Stimulated activated CD4-positive, alpha-beta T cell treated with anti-CD3 and anti-CD28 coated beads, Interleukin-1b, Interleukin-23, amount 100 ng/mL, for 1 hour (primary cell): ENCODE results near the gene C11orf68.

ENCODE experiments used
- DNase-seq, 2 donors: peaks; one replicate each; pipeline ENCODE4 v3.0.0-alpha.2; 2020; ENCODE audit warnings: low read depth in 2 of 2

The C11orf68 gene

DNA sequence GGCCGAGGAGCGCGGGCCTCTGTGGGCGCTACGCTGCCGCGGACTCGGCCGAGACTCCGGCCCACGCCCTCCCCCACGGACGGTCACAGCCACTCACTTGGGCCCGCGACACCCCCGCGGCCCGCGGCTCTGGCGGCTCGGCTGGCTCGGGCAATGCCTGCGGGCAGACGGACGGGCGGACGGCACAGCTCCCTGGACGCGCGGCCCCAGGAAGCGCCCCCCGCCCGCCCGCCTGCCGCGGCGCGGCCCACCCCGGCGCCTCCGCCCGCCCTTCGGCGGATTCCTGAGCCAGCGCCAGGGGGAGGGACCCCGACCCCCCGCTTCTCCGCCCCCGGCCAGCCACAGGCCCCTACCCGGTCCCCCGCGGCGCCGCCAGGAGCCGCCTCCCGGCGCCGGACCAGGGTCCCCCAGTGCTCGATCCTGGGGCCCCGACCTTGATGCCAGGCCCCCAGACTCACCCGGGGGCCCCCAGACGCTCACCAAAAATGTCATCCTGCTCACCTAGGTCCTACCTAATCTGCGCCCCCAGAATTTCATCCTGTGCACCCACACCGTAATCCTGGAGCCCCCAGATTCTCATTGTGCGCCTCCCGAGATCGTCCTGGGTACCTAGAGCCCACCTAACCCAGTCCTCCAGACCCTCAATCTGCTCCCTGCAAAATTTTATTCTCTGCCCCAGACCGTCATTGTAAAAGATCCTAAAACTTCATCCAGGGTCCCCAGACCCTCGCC, 46.1 kb downstream of the C11orf68 start, which contains the start of gene EFEMP2:
Gene EFEMP2, minus strand, starts transcription at position 215 of the 732 bp plus-strand sequence. CDS start 446 bp downstream, outside the sequence.
- no peak for DNase-seq

DNA sequence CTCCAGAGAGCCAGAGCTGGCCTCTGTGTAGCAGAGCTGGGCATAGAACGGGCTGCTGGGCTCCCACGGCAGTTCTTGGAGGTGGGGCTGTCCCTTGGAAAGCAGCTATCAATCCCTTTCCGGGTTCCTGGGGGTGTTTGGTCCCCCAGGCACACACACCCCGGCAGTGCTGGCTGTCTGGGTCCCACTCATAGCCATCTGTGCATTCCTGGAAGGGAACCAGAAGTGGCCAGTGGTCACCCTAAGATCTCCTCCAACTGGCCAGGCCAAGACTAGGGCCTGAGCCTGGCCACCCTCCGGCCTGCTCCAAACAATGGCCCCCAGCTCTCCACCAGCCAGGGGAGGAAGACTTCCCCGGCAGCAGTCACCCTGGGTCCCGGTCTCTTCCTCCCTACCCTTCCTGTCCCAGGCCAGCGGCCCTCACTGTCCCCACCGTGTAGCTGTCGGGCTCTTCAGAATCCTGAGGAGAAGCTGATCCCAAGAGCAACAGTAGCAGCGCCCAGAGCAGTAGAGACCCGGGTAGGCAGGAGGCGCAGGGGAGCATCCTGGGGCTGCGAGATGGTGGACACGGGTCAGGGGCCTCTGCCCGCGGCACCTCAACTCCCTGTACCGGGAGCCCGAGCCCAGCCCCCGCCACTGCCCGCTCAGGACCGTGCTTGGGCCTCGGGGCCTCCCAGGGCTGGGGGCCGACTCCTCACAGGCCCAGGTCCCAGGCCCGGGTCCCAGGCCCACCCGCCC, 46.9 kb downstream of the C11orf68 start:
- no peak for DNase-seq

DNA sequence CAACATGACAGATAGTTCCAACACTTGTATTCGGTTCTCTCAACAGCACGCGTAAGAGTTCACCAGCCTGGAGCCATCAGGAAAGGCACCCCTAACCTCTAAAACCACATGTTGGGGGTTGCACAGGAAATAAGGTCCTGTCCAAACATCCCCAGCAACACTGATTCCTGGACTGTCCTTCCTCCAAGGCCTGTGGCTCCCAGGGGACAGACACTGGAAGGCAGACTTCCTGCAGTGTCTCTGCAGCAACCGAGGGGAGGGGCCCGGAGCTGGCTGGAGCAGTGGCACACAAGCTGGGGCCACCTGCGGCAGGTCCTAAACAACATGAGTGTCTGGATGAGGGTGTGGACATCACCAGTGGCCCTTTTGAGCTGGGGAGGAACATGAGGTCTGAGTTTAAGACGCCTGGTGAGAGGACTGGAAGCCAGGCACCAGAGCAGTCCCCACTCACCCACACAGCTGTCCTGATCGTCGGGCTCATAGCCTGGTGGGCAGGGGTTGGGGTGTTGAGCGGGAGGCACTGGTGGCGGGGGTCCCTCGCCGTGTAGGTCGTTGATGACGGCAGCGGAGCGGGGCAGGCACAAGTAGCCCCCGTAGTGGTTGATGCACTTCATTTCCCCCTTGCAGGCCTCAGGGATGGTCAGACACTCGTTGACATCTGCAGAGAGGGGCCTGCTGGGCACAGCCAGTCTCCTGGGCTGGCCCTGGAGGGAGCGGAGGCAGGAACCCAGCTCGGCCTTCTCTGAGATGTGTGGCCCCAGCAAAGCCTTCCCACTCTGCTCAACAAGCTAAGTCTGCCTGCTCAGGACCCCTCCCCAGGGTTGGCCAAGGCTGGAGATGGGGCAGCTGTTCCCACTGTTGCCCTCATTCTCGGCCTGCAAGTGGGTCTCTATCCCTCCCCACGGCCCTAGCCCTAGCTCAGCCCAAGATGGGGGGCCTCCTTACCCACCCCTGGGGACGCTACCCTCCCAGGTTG, 47.9 kb downstream of the C11orf68 start:
- no peak for DNase-seq

DNA sequence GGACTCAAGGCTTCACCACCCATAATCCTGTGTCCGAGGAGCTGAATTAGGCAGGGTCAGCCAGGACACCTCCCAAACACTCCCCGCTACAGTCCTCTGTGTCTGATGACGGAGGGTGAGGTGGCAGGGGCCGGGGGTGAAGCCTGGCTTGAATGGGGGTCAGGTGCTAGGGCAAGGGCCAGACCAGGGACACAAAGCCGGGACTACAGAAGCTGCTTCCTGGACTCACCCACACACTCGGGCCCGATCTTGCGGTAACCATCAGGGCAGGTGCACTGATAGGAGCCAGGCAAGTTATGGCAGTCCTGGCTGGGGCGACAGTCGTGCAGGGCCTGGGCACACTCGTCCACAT, 48.6 kb downstream of the C11orf68 start:
- DNase-seq, result no peak

DNA sequence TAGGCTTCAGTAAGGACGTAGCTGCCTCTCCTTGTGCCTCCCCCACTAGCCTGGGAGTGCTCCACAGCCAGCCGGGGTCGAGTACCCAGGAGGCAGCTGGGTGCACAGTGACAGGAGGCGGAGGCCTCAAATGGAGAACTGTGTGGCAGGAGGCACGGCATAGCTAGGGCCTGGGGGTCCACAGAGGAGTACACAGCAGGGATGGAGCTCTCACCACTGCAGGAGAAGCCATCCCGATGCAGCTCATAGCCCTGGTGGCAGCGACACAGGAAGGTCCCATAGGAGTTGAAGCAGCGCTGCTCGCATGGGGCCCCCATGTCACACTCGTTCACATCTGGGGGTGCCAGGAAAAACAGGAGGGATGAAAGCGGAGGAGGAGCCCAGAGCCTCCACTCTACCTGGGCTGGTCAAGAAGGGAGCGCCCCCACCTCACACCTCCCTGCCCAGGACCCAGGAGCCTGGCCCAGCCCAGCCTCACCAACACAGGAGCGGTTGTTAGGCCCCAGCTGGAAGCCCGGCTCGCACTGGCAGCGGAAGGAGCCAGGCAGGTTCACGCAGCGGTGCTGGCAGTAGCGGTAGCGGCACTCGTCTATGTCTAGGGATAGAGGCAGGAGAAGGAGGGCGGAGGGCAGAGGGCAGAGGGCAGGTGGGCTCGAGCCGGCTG, 49.1 kb downstream of the C11orf68 start:
- no peak for DNase-seq

DNA sequence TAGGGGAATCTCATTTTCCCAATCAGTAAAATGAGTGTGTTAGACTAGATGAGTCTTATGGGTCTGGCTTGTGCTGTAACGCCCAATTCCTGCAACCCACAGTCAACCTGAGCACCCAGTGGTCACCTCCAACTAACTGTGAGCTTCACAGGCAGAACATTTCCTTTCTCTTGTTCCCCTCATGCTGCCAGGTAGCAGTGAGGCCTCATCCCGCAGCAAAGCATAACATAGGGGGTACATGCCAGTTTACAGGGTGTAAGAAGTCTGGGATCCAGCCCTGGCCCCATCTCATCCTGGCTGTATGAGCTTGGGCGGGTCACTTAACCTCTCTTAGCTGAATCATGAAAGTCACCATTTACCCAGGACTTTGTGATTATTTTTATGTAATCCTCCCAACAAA, 50.0 kb downstream of the C11orf68 start:
- no peak for DNase-seq

DNA sequence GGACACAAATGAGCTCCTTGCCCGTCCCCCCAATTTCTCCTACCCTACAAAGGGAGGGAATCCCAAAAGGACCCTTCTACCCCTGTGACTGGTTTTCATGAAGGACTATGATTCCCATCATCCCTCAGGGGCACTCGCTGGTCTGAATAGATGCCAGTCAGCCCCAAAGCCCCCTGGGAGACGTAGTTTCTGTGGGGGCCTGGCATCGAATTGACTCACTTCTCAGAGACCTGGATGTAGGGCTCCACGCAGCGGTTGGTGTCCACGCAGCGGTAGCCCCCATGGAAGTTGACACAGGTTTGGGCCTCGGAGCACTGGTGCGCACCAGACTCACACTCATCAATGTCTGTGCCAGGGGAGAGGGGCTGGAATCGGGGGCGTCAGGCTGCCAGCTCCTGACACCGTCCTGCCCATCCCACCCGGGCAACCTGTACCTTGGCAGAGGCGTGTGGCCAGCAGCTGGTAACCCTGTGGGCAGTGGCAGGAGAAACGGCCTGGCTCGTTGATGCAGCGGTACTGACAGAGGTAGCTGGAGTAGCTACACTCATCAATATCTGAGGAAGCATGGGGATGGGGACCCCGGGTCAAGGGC, 50.7 kb downstream of the C11orf68 start:
- no peak for DNase-seq

DNA sequence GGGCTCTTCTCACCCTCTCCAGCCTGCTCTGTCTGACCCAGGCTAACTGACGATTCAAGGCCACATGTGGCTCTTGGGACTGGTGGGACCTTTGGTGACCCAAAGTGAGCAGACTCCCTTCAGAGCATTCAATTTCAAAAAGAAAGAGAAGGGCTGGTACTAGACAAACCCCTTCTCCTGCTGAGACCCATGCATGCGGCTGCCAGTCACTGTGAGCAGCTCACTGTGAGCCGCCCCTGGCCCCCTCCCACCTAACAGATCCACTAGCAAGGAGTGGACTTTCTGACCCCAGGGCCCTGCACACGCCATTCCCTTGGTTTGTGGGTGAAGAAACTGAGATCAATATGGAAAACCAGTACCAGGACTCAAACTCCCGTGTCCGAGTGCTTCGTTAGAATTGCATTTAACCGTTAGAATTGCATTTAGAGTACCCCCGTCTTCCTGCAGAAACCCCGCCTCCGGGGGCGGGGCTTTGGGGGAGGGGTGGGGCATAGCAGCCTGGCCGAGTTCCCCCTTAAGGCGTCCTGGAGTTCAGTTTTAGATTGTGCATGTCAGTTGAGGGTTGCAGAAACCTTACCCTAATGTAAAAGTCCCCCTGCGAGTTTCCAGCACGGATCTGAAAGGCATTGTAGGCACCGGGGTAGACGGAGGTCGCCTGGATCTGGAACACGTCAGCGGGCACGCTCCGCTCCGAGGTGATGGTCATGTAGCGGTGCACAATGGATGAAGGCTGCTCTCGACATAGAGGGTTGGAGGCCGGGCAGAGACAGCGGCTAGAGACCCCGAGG, 51.4 kb downstream of the C11orf68 start:
- DNase-seq, result no peak
